ENCODE data around the gene GPR132. TPM values are rescaled to one million over a fixed set of nuclear protein-coding genes. Genes with fewer than 3 reads are reported as not detected.
A peak's percentile ranks its signal among the peaks of the same experiment; 100 is the strongest.

The GPR132 gene
- total RNA-seq, 6 experiments from 2014 or later = 0.11 to 0.84 (median 0.39) TPM

GRCh38 chr14:105052110-105052458, 13.1 kb downstream of the GPR132 start:
- Histone ChIP-seq H3K9me3 (no peaks in the 10 kb centered on the region), H3K36me3 (no peaks in the 10 kb centered on the region), H3K4me1 (no peaks in the 10 kb centered on the region), H3K27me3 (no peaks in the 10 kb centered on the region), H3K27ac (no peak overlapping the region), H3K4me3 (no peak overlapping the region)
- TF ChIP-seq POLR2A (IDR thresholded peaks at IDR 0.05) = no peak
- no peak for TF ChIP-seq CTCF (IDR thresholded peaks at IDR 0.05)
- intact Hi-C loops (cut with DNase I) = no loop called here
- DNase-seq (no peak), ATAC-seq (no peak)
- WGBS (ENCODE audit: insufficient coverage, low coverage, low lambda C conversion rate, missing lambda C conversion rate) = 31% methylated on average over 3 of the region's 4 CpGs

- Histone ChIP-seq H3K4me3 (no peak overlapping the region), H3K4me1 (no peaks in the 10 kb centered on the region), H3K27ac (no peak overlapping the region), H3K9me3 (no peaks in the 10 kb centered on the region), H3K36me3 (no peaks in the 10 kb centered on the region), H3K27me3 (no peaks in the 10 kb centered on the region)
- intact Hi-C loops (cut with DNase I) = no loop called here
- ATAC-seq (no peak), DNase-seq (no peak)
- 85% methylated on average over 44 of the region's 59 CpGs for WGBS (ENCODE audit: insufficient coverage, low coverage, low lambda C conversion rate, missing lambda C conversion rate)
- TF ChIP-seq CTCF (IDR thresholded peaks at IDR 0.05) (no peak), POLR2A (IDR thresholded peaks at IDR 0.05) (no peak)
Measured at GRCh38 chr14:105051182-105052109, 13.8 kb downstream of the GPR132 start.

- no CpG with 5 or more reads among the region's 10 CpGs for WGBS (ENCODE audit: insufficient coverage, low coverage, low lambda C conversion rate, missing lambda C conversion rate)
- DNase-seq (peak in 1 of 3 donors; percentile 58), ATAC-seq (peak in 1 of 4 donors; percentile 15)
- Histone ChIP-seq H3K4me3 (no peak overlapping the region), H3K9me3 (no peaks in the 10 kb centered on the region), H3K27ac (no peak overlapping the region), H3K27me3 (no peaks in the 10 kb centered on the region), H3K4me1 (peaks cover 0 to 1% (median 0%) of the 10 kb centered on the region in 4 donors), H3K36me3 (no peaks in the 10 kb centered on the region)
- TF ChIP-seq POLR2A (IDR thresholded peaks at IDR 0.05) = no peak
- no peak for TF ChIP-seq CTCF (IDR thresholded peaks at IDR 0.05)
- intact Hi-C loops (cut with DNase I) = no loop called here
Measured at GRCh38 chr14:105050551-105050897, 14.7 kb downstream of the GPR132 start.

GRCh38 chr14:105049753-105050550, 15.3 kb downstream of the GPR132 start:
- ATAC-seq (no peak), DNase-seq (no peak)
- Histone ChIP-seq H3K36me3 (no peaks in the 10 kb centered on the region), H3K9me3 (no peaks in the 10 kb centered on the region), H3K27me3 (no peaks in the 10 kb centered on the region), H3K4me3 (no peak overlapping the region), H3K4me1 (peaks cover 0 to 2% (median 0%) of the 10 kb centered on the region in 4 donors), H3K27ac (no peak overlapping the region)
- TF ChIP-seq POLR2A (IDR thresholded peaks at IDR 0.05) (no peak), CTCF (IDR thresholded peaks at IDR 0.05) (no peak)
- intact Hi-C loops (cut with DNase I) = loop anchor here in 1 of 2 donors (10.0 kb wide), 1 partner anchor 1105 kb away; the partner anchor contains the start of gene RD3L
- WGBS (ENCODE audit: insufficient coverage, low coverage, low lambda C conversion rate, missing lambda C conversion rate) = 80% methylated on average over 2 of the region's 25 CpGs
